Measurements from ENCODE around the gene NELL1.

DNA sequence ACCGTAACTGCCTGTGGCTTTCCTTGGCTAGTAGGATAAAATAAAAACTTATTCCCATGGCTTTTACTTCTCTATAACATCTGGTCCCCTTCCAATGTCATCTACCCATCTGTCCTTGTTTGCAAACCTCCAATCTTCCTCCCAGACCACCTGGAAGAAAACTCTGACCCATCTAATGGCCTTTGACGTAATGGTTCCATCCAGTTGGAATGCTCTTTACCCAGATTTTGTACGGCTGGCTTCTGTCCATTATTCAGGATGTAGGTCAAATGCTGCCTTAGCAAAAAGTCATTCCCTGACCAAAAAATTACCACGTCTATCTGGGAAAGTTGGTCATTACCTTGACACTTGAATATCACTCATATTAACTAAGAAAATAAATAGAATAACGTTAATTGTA, 945.6 kb downstream of the NELL1 start:
- TF ChIP-seq, protein P1, sequence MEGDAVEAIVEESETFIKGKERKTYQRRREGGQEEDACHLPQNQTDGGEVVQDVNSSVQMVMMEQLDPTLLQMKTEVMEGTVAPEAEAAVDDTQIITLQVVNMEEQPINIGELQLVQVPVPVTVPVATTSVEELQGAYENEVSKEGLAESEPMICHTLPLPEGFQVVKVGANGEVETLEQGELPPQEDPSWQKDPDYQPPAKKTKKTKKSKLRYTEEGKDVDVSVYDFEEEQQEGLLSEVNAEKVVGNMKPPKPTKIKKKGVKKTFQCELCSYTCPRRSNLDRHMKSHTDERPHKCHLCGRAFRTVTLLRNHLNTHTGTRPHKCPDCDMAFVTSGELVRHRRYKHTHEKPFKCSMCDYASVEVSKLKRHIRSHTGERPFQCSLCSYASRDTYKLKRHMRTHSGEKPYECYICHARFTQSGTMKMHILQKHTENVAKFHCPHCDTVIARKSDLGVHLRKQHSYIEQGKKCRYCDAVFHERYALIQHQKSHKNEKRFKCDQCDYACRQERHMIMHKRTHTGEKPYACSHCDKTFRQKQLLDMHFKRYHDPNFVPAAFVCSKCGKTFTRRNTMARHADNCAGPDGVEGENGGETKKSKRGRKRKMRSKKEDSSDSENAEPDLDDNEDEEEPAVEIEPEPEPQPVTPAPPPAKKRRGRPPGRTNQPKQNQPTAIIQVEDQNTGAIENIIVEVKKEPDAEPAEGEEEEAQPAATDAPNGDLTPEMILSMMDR (conservative IDR thresholded peaks at IDR 0.05 in 1 of 2, IDR thresholded peaks at IDR 0.05 in 1 of 2; ENCODE audit: low read depth in 1 of 2, low read length in 2 of 2), result no peak
- no peak for TF ChIP-seq EZH2 (IDR thresholded peaks at IDR 0.05; ENCODE audit: low read length, missing control alignments)
